ENCODE data around the gene OLFM2.

- no peak for TF ChIP-seq ZBTB33 (IDR thresholded peaks at IDR 0.05)
- TF ChIP-seq, protein P1, sequence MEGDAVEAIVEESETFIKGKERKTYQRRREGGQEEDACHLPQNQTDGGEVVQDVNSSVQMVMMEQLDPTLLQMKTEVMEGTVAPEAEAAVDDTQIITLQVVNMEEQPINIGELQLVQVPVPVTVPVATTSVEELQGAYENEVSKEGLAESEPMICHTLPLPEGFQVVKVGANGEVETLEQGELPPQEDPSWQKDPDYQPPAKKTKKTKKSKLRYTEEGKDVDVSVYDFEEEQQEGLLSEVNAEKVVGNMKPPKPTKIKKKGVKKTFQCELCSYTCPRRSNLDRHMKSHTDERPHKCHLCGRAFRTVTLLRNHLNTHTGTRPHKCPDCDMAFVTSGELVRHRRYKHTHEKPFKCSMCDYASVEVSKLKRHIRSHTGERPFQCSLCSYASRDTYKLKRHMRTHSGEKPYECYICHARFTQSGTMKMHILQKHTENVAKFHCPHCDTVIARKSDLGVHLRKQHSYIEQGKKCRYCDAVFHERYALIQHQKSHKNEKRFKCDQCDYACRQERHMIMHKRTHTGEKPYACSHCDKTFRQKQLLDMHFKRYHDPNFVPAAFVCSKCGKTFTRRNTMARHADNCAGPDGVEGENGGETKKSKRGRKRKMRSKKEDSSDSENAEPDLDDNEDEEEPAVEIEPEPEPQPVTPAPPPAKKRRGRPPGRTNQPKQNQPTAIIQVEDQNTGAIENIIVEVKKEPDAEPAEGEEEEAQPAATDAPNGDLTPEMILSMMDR (IDR thresholded peaks at IDR 0.05; ENCODE audit: low read depth, low read length, missing input control): no peak
Measured at GRCh38 chr19:9910625-9911024, 25.7 kb downstream of the OLFM2 start.
